Measurements from ENCODE around the gene H2AZ2.

H2AZ2 gene

DNA sequence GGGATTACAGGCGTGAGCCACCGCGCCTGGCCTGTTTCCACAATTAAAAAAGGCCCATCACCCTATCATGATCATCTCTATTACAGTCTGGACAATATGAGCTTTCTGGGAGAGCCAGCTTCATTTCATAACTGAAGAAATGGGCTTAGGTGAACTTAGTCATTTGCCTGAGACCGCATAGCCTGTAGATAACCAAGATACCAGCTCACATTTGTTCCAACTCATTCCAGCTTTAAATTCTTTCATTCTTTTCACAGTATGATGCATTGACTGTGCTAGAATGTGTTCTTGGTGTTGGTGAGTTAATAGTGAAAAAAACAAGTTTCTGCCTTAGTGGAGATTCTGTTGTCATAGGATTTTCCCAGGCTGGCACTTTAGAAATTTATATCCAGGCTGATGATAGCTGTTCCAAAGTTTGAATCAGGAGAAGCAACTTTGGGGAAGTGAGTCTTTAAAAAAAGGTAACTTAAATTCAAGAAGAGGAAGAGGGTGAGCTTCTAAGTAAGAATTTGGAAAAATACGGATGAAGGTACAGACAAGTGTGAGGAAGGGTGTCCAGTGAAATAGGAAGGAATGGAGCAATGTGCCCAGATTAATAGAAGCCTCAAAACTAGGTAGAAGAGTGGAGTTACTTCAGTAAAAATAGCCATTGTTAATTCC, 2.1 kb upstream of the H2AZ2 start:
- no peaks in the 10 kb centered on the region for H3K9me2 ChIP-seq (ENCODE audit: low read depth, low read length)
- no peak overlapping the region for H3K4me2 ChIP-seq (ENCODE audit: low read length)
- no peak overlapping the region for H3K27ac ChIP-seq (ENCODE audit: low read depth, low read length, poor library complexity, severe bottlenecking)
- peak overlapping the region; percentile 10; the same call in 1 of the 2 replicates for H3K9ac ChIP-seq (ENCODE audit: low read length)
- TF ChIP-seq, protein P1, sequence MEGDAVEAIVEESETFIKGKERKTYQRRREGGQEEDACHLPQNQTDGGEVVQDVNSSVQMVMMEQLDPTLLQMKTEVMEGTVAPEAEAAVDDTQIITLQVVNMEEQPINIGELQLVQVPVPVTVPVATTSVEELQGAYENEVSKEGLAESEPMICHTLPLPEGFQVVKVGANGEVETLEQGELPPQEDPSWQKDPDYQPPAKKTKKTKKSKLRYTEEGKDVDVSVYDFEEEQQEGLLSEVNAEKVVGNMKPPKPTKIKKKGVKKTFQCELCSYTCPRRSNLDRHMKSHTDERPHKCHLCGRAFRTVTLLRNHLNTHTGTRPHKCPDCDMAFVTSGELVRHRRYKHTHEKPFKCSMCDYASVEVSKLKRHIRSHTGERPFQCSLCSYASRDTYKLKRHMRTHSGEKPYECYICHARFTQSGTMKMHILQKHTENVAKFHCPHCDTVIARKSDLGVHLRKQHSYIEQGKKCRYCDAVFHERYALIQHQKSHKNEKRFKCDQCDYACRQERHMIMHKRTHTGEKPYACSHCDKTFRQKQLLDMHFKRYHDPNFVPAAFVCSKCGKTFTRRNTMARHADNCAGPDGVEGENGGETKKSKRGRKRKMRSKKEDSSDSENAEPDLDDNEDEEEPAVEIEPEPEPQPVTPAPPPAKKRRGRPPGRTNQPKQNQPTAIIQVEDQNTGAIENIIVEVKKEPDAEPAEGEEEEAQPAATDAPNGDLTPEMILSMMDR (IDR thresholded peaks at IDR 0.05; ENCODE audit: low read length), result no peak
- TF ChIP-seq EZH2 (IDR thresholded peaks at IDR 0.05; ENCODE audit: borderline replicate concordance, low read length), result no peak
- no peaks in the 10 kb centered on the region for H4K20me1 ChIP-seq (ENCODE audit: insufficient read depth, low read length)
- no peaks in the 10 kb centered on the region for H3K9me3 ChIP-seq (ENCODE audit: low read length)
- no peaks in the 10 kb centered on the region for H3K36me3 ChIP-seq (ENCODE audit: insufficient read depth, low read length)
- peaks cover 33% of the 10 kb centered on the region for H3K4me1 ChIP-seq (ENCODE audit: insufficient read depth, low read length, severe bottlenecking)
- H2AFZ ChIP-seq (ENCODE audit: low read length), result no peak overlapping the region
- H3K79me2 ChIP-seq (ENCODE audit: insufficient read depth, low read length), result peaks cover 23% of the 10 kb centered on the region
- no peaks in the 10 kb centered on the region for H3K27me3 ChIP-seq (ENCODE audit: insufficient read depth, low read length)
- H3K4me3 ChIP-seq (ENCODE audit: low read depth, low read length, poor library complexity, severe bottlenecking), result no peak overlapping the region
- H3F3A ChIP-seq (ENCODE audit: insufficient read depth, low read length), result peaks cover 4% of the 10 kb centered on the region; the same call in 1 of the 2 replicates

DNA sequence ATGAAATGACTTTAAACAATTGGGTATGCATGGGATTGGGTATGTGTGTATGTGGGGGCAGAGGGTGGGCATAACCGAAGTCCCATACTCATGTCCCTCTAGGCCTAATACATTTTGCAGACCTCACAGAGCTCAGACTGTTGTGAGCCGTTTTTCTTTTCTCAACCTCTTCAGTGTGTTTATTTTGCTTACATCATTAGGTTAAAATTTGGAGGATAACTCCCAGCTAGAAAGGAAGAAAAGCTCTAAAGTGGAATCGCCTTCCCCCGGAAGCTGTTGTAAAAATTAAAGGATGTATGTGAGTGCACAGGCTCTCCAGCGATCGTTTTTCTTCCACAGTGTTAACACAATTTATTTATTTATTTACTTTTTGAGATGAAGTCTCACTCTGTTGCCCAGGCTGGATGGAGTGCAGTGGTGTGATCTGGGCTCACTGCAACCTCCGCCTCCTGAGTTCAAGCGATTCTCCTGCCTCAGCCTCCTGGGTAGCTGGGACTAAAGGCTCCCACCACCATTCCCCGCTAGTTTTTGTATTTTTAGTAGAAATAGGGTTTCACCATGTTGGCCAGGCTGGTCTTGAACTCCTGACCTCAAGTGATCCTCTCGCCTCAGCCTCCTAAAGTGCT, 1.5 kb upstream of the H2AZ2 start:
- Histone ChIP-seq H4K20me1 (ENCODE audit: insufficient read depth, low read length) (no peaks in the 10 kb centered on the region), H3K36me3 (ENCODE audit: insufficient read depth, low read length) (peaks cover 4% of the 10 kb centered on the region; the same call in 1 of the 2 replicates), H3K27ac (ENCODE audit: low read depth, low read length, poor library complexity, severe bottlenecking) (peak overlapping the region; percentile 84), H3K4me3 (ENCODE audit: low read depth, low read length, poor library complexity, severe bottlenecking) (peak overlapping the region; percentile 72), H3K4me1 (ENCODE audit: insufficient read depth, low read length, severe bottlenecking) (peaks cover 39% of the 10 kb centered on the region), H3K79me2 (ENCODE audit: insufficient read depth, low read length) (peaks cover 30% of the 10 kb centered on the region), H3K9me2 (ENCODE audit: low read depth, low read length) (no peaks in the 10 kb centered on the region), H3F3A (ENCODE audit: insufficient read depth, low read length) (peaks cover 4% of the 10 kb centered on the region; the same call in 1 of the 2 replicates), H3K9me3 (ENCODE audit: low read length) (no peaks in the 10 kb centered on the region), H2AFZ (ENCODE audit: low read length) (no peak overlapping the region), H3K4me2 (ENCODE audit: low read length) (peak overlapping the region; percentile 75), H3K9ac (ENCODE audit: low read length) (peak overlapping the region; percentile 88), H3K27me3 (ENCODE audit: insufficient read depth, low read length) (no peaks in the 10 kb centered on the region)
- no peak for TF ChIP-seq EZH2 (IDR thresholded peaks at IDR 0.05; ENCODE audit: borderline replicate concordance, low read length)
- TF ChIP-seq, protein P1 (IDR thresholded peaks at IDR 0.05; ENCODE audit: low read length), result no peak

DNA sequence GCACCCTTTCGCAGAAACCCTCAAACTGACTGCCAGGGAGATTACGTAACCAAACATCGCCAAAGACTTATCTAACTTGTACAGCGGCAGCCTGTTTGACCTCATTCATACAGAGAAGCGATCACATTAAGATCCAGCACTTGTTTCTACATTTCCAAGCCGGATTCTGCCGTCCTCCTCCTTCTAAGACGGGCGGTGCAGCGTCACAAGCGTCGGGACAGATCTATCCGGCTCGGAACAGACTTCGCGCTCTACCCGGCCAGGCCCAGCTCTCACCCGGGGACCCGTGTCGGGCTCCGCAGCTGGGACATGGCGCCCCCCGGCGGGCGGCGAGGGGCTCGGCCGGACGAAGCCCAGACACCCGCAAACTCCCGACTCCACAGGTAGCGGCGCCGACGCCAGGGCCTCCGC, 373 bp downstream of the H2AZ2 start:
- Histone ChIP-seq H3K4me1 (ENCODE audit: insufficient read depth, low read length, severe bottlenecking) (peaks cover 39% of the 10 kb centered on the region), H3K9ac (ENCODE audit: low read length) (peak overlapping the region; percentile 86), H4K20me1 (ENCODE audit: insufficient read depth, low read length) (no peaks in the 10 kb centered on the region), H3K9me3 (ENCODE audit: low read length) (no peaks in the 10 kb centered on the region), H3K4me3 (ENCODE audit: low read depth, low read length, poor library complexity, severe bottlenecking) (peak overlapping the region; percentile 84), H2AFZ (ENCODE audit: low read length) (no peak overlapping the region), H3F3A (ENCODE audit: insufficient read depth, low read length) (peaks cover 4% of the 10 kb centered on the region; the same call in 1 of the 2 replicates), H3K9me2 (ENCODE audit: low read depth, low read length) (no peaks in the 10 kb centered on the region), H3K4me2 (ENCODE audit: low read length) (peak overlapping the region; percentile 92), H3K27me3 (ENCODE audit: insufficient read depth, low read length) (no peaks in the 10 kb centered on the region), H3K36me3 (ENCODE audit: insufficient read depth, low read length) (peaks cover 19% of the 10 kb centered on the region), H3K79me2 (ENCODE audit: insufficient read depth, low read length) (peaks cover 48% of the 10 kb centered on the region), H3K27ac (ENCODE audit: low read depth, low read length, poor library complexity, severe bottlenecking) (peak overlapping the region; percentile 93)
- no peak for TF ChIP-seq EZH2 (IDR thresholded peaks at IDR 0.05; ENCODE audit: borderline replicate concordance, low read length)
- TF ChIP-seq, protein P1 (IDR thresholded peaks at IDR 0.05; ENCODE audit: low read length), result peak; percentile 97
